Cardiac fibroblast (primary cell): ENCODE data around the gene TFF2.

Source experiments
- DNase-seq, 2 donors: peaks; one replicate each; pipeline versions ENCODE4 v3.0.0 to v3.0.0-alpha.2; 2010; ENCODE audit warnings: low read depth in 2 of 2
- H3K4me3 ChIP-seq, 2 donors: replicated peaks in 1 of 2; 1 replicate in 1 of 2; 2 replicates in 1 of 2; pipeline ENCODE4 v1.5.1; 2011; ENCODE audit warnings: low read depth in 2 of 2, low read length in 2 of 2, mild to moderate bottlenecking in 2 of 2, moderate library complexity in 1 of 2
- CTCF ChIP-seq: IDR thresholded peaks from one replicate; pipeline ENCODE4 v1.5.1; 2011; ENCODE audit warnings: low read depth, mild to moderate bottlenecking, low read length, inconsistent platforms

The TFF2 gene

GRCh38 chr21:42298657-42299056 lies 52.1 kb downstream of the TFF2 start:
- TF ChIP-seq CTCF: no peak
- no peak for DNase-seq
- no peak overlapping the region for H3K4me3 ChIP-seq

GRCh38 chr21:42298237-42298636 lies 52.6 kb downstream of the TFF2 start:
- TF ChIP-seq CTCF: no peak
- DNase-seq: no peak
- H3K4me3 ChIP-seq: no peak overlapping the region

GRCh38 chr21:42297377-42297776 lies 53.4 kb downstream of the TFF2 start:
- no peak for DNase-seq
- no peak for TF ChIP-seq CTCF
- no peak overlapping the region for H3K4me3 ChIP-seq

- no peak for TF ChIP-seq CTCF
- no peak overlapping the region for H3K4me3 ChIP-seq
- no peak for DNase-seq
Measured at GRCh38 chr21:42296501-42296900, 54.3 kb downstream of the TFF2 start.
